HEK293 (cell line): ENCODE measurements around the gene SCN11A.

ENCODE experiments used
- CTCF ChIP-seq: fragments of 450-650 bp; formaldehyde crosslinking; IDR thresholded peaks from 2 replicates; pipeline ENCODE4 v1.5.1; 2016; ENCODE audit warnings: missing biosample characterization, missing genetic modification characterization
- ZNF146 ChIP-seq: fragments of 450-650 bp; formaldehyde crosslinking; IDR thresholded peaks from 2 replicates; pipeline ENCODE4 v1.5.1; 2016; ENCODE audit warnings: missing biosample characterization, missing genetic modification characterization
- ZSCAN5A ChIP-seq: fragments of 450-650 bp; formaldehyde crosslinking; IDR thresholded peaks from 2 replicates; pipeline ENCODE4 v1.5.1; 2016; ENCODE audit warnings: missing biosample characterization, missing genetic modification characterization

- no peak for TF ChIP-seq ZNF146 (tag by site-specific recombination)
- TF ChIP-seq CTCF (tag by site-specific recombination): no peak
- no peak for TF ChIP-seq ZSCAN5A (tag by site-specific recombination)
These were observed 46.1 kb upstream of the SCN11A start for GRCh38 chr3:39097716-39098472.
